WTC11 (cell line): ENCODE measurements around the gene CHST14. TPM values are rescaled to one million over a fixed set of nuclear protein-coding genes. Genes with fewer than 3 reads are reported as not detected.

Source experiments
- ATAC-seq: fragments of 200-7000 bp; cut with Tn5 transposase; 2 replicates; pipeline ENCODE4 v1.10.0; 2021; ENCODE audit warnings: mild to moderate bottlenecking, moderate library complexity
- CTCF ChIA-PET: fragments of 300-600 bp; sonication (Branson Sonifier 250); formaldehyde crosslinking; loops from one replicate; lab custom pipeline; 2021; ENCODE audit warnings: antibody characterized with exemption; lab: Charles Lee
- POLR2A ChIA-PET: fragments of 350-600 bp; sonication (Branson Sonifier 250); formaldehyde crosslinking; loops from one replicate; lab custom pipeline; 2021; ENCODE audit warnings: antibody characterized with exemption; lab: Charles Lee
- DNase-seq: peaks from one replicate; pipeline ENCODE4 v3.0.0; 2021; ENCODE audit warnings: low spot score
- H3K27ac Mint-ChIP-seq: 2 replicates; pipeline ENCODE4 v1.8.0; 2021; ENCODE audit warnings: mixed read lengths
- H3K27me3 Mint-ChIP-seq: 2 replicates; pipeline ENCODE4 v1.8.0; 2021; ENCODE audit warnings: low read depth, mild to moderate bottlenecking, moderate library complexity, mixed read lengths
- H3K36me3 Mint-ChIP-seq: 2 replicates; pipeline ENCODE4 v1.8.0; 2021; ENCODE audit warnings: mixed read lengths
- H3K4me1 Mint-ChIP-seq: 2 replicates; pipeline ENCODE4 v1.8.0; 2022; ENCODE audit warnings: mixed read lengths
- H3K4me3 Mint-ChIP-seq: 2 replicates; pipeline ENCODE4 v1.8.0; 2021; ENCODE audit warnings: mild to moderate bottlenecking, moderate library complexity, mixed read lengths
- H3K9me3 Mint-ChIP-seq: 2 replicates; pipeline ENCODE4 v1.8.0; 2021; ENCODE audit warnings: mixed read lengths
- ATF3 ChIP-seq: sonication (generic); formaldehyde crosslinking; conservative IDR thresholded peaks from 2 replicates; pipeline ENCODE4 v1.8.1; 2022; ENCODE audit warnings: mild to moderate bottlenecking, missing genetic modification reagents
- ELF4 ChIP-seq: sonication (generic); formaldehyde crosslinking; IDR thresholded peaks from 2 replicates; pipeline ENCODE4 v1.8.1; 2022; ENCODE audit warnings: low read depth, mild to moderate bottlenecking, moderate library complexity, missing genetic modification reagents
- ERG ChIP-seq: fragments of 250-450 bp; sonication (Bioruptor Pico); IDR thresholded peaks from 2 replicates; pipeline ENCODE4 v1.8.0; 2021; ENCODE audit warnings: mild to moderate bottlenecking
- FOXP1 ChIP-seq: sonication (generic); formaldehyde crosslinking; IDR thresholded peaks from 2 replicates; pipeline ENCODE4 v1.8.0; 2022; ENCODE audit warnings: missing genetic modification reagents, mild to moderate bottlenecking, moderate library complexity, borderline replicate concordance
- GABPB1 ChIP-seq: sonication (generic); formaldehyde crosslinking; IDR thresholded peaks from 2 replicates; pipeline ENCODE4 v1.8.1; 2023; ENCODE audit warnings: mild to moderate bottlenecking, missing genetic modification reagents
- GTF2I ChIP-seq: fragments of 250-450 bp; sonication (Bioruptor Pico); conservative IDR thresholded peaks from 2 replicates; pipeline ENCODE4 v1.4.0; 2021; ENCODE audit warnings: mild to moderate bottlenecking
- HMGA2 ChIP-seq: fragments of 250-450 bp; sonication (Bioruptor Pico); IDR thresholded peaks from 2 replicates; pipeline ENCODE4 v1.4.0; 2021; ENCODE audit warnings: mild to moderate bottlenecking, moderate library complexity
- NR1H2 ChIP-seq: sonication (generic); formaldehyde crosslinking; IDR thresholded peaks from 2 replicates; pipeline ENCODE4 v1.9.0; 2021; ENCODE audit warnings: mild to moderate bottlenecking, moderate library complexity, missing genetic modification reagents
- OVOL2 ChIP-seq: fragments of 250-450 bp; sonication (Bioruptor Pico); IDR thresholded peaks from 2 replicates; pipeline ENCODE4 v1.9.0; 2021; ENCODE audit warnings: mild to moderate bottlenecking, borderline replicate concordance
- PRDM15 ChIP-seq: sonication (generic); formaldehyde crosslinking; IDR thresholded peaks from 2 replicates; pipeline ENCODE4 v1.8.0; 2022; ENCODE audit warnings: missing genetic modification reagents
- RELA ChIP-seq: sonication (generic); formaldehyde crosslinking; IDR thresholded peaks from 2 replicates; pipeline ENCODE4 v1.8.1; 2022; ENCODE audit warnings: missing genetic modification reagents, mild to moderate bottlenecking, borderline replicate concordance
- ZNF121 ChIP-seq: sonication (generic); formaldehyde crosslinking; IDR thresholded peaks from 2 replicates; pipeline ENCODE4 v1.8.0; 2023; ENCODE audit warnings: missing genetic modification reagents
- ZNF671 ChIP-seq: fragments of 250-450 bp; sonication (Bioruptor Pico); IDR thresholded peaks from 2 replicates; pipeline ENCODE4 v1.8.0; 2021; ENCODE audit warnings: mild to moderate bottlenecking
- total RNA-seq: library from RNA; stranded (reverse); gene quantifications from 3 replicates; pipeline ENCODE4 v1.2.3, GENCODE V29; 2021
- TF ChIP-seq, protein P1 (sequence below): sonication (generic); formaldehyde crosslinking; IDR thresholded peaks from 2 replicates; pipeline ENCODE4 v1.8.1; 2022; ENCODE audit warnings: low read depth, mild to moderate bottlenecking, moderate library complexity, missing genetic modification reagents, borderline replicate concordance
- TF ChIP-seq, protein P2 (sequence below): fragments of 250-450 bp; sonication (Bioruptor Pico); IDR thresholded peaks from 2 replicates; pipeline ENCODE4 v2.1.2; 2022; ENCODE audit warnings: mild to moderate bottlenecking, moderate library complexity
- TF ChIP-seq, protein P3 (sequence below): sonication (generic); formaldehyde crosslinking; IDR thresholded peaks from 2 replicates; pipeline ENCODE4 v1.8.0; 2022; ENCODE audit warnings: mild to moderate bottlenecking, missing genetic modification reagents
- TF ChIP-seq, protein P4 (sequence below): sonication (generic); formaldehyde crosslinking; IDR thresholded peaks from 2 replicates; pipeline ENCODE4 v1.8.1; 2023; ENCODE audit warnings: mild to moderate bottlenecking, missing genetic modification reagents
- TF ChIP-seq, protein P5 (sequence below): sonication (generic); formaldehyde crosslinking; IDR thresholded peaks from 2 replicates; pipeline ENCODE4 v1.8.1; 2023; ENCODE audit warnings: mild to moderate bottlenecking, missing genetic modification reagents

CHST14 gene
- total RNA-seq, 1 experiment from 2014 or later: 21.3 TPM

GRCh38 chr15:40463886-40464545, 6.8 kb upstream of the CHST14 start:
- Mint-ChIP-seq H3K9me3 (no peaks in the 10 kb centered on the region), H3K27ac (no peak overlapping the region), H3K36me3 (peaks cover 39% of the 10 kb centered on the region), H3K27me3 (no peaks in the 10 kb centered on the region), H3K4me3 (no peak overlapping the region), H3K4me1 (no peaks in the 10 kb centered on the region)
- no peak for ATAC-seq
- ChIA-PET POLR2A (no interaction called here), CTCF (no interaction called here)
- TF ChIP-seq NR1H2 (CRISPR knock-in tag): 0 out of 2 replicates have a peak, but pooled peaks have one; percentile 20
- no peak for TF ChIP-seq PRDM15
- no peak for TF ChIP-seq RELA (CRISPR knock-in tag)
- no peak for DNase-seq

DNA sequence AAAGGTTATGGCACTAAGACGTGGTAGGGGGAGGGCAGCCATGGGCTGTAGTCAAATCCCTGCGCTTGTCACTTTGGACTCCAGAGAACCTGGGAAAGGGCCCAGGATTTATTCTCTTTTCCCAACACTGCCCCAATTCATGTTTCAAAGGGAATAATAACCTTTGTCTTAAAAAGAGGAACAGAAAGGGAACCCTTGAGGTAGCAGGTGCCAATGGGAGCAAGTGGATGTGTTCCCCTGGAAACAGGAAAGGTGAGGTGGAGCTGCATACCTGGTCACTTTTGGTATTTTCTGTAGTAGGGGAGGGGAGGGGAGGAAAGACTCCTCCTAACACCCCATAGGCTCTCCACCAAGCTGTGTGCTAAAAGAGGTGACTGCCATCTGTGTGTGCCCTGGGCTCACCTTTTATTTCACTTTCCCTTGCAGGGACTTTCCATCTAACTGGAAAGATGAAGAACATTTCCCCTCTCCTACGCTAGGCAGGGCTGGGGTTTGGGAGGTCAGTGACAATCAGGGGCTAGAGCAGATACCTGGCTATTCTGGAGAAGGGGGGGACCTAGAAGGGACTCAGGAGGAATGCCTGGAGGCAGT, 6.1 kb upstream of the CHST14 start:
- H3K27ac Mint-ChIP-seq: no peak overlapping the region
- H3K4me3 Mint-ChIP-seq: no peak overlapping the region
- ATAC-seq (no peak), DNase-seq (no peak)
- peaks cover 35% of the 10 kb centered on the region for H3K36me3 Mint-ChIP-seq
- TF ChIP-seq ZNF671 (CRISPR knock-in tag): no peak
- no peak for TF ChIP-seq RELA (CRISPR knock-in tag)
- TF ChIP-seq, protein P1, sequence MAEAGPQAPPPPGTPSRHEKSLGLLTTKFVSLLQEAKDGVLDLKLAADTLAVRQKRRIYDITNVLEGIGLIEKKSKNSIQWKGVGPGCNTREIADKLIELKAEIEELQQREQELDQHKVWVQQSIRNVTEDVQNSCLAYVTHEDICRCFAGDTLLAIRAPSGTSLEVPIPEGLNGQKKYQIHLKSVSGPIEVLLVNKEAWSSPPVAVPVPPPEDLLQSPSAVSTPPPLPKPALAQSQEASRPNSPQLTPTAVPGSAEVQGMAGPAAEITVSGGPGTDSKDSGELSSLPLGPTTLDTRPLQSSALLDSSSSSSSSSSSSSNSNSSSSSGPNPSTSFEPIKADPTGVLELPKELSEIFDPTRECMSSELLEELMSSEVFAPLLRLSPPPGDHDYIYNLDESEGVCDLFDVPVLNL (CRISPR knock-in tag): no peak
- TF ChIP-seq ERG (CRISPR knock-in tag): no peak
- TF ChIP-seq, protein P2, sequence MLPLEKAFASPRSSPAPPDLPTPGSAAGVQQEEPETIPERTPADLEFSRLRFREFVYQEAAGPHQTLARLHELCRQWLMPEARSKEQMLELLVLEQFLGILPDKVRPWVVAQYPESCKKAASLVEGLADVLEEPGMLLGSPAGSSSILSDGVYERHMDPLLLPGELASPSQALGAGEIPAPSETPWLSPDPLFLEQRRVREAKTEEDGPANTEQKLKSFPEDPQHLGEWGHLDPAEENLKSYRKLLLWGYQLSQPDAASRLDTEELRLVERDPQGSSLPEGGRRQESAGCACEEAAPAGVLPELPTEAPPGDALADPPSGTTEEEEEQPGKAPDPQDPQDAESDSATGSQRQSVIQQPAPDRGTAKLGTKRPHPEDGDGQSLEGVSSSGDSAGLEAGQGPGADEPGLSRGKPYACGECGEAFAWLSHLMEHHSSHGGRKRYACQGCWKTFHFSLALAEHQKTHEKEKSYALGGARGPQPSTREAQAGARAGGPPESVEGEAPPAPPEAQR (CRISPR knock-in tag): no peak
- no peak for TF ChIP-seq ATF3 (CRISPR knock-in tag)
- TF ChIP-seq OVOL2: no peak
- CTCF ChIA-PET: no interaction called here
- no peaks in the 10 kb centered on the region for H3K9me3 Mint-ChIP-seq
- POLR2A ChIA-PET: no interaction called here
- H3K4me1 Mint-ChIP-seq: peaks cover 1% of the 10 kb centered on the region
- no peaks in the 10 kb centered on the region for H3K27me3 Mint-ChIP-seq

DNA sequence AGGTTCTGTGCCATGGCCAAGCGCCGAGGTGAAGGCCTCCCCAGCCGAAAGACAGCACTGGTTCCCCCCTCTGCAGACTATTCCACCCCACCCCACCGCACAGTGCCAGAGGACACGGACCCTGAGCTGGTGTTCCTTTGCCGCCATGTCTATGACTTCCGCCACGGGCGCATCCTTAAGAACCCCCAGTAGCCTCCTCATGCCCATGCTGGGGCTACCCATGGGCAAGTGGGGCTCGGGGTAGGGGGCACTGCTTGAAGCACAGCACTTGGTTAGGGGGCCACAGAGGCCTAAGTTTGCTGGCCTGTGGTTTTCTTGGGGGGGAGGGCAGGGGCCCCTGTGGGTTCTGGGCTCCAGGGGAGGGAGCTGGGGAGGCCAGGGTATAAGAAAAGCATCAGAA, 4.8 kb upstream of the CHST14 start:
- POLR2A ChIA-PET: no interaction called here
- no peaks in the 10 kb centered on the region for H3K27me3 Mint-ChIP-seq
- no peaks in the 10 kb centered on the region for H3K9me3 Mint-ChIP-seq
- DNase-seq (no peak), ATAC-seq (no peak)
- peaks cover 34% of the 10 kb centered on the region for H3K36me3 Mint-ChIP-seq
- CTCF ChIA-PET: no interaction called here
- H3K4me3 Mint-ChIP-seq: no peak overlapping the region
- H3K27ac Mint-ChIP-seq: no peak overlapping the region
- H3K4me1 Mint-ChIP-seq: peaks cover 7% of the 10 kb centered on the region
- TF ChIP-seq HMGA2 (CRISPR knock-in tag) (no peak), GABPB1 (CRISPR knock-in tag) (no peak), ZNF671 (CRISPR knock-in tag) (no peak), ZNF121 (no peak), FOXP1 (CRISPR knock-in tag) (no peak), ELF4 (CRISPR knock-in tag) (no peak), GTF2I (CRISPR knock-in tag) (no peak)
- TF ChIP-seq, protein P3, sequence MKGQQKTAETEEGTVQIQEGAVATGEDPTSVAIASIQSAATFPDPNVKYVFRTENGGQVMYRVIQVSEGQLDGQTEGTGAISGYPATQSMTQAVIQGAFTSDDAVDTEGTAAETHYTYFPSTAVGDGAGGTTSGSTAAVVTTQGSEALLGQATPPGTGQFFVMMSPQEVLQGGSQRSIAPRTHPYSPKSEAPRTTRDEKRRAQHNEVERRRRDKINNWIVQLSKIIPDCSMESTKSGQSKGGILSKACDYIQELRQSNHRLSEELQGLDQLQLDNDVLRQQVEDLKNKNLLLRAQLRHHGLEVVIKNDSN (CRISPR knock-in tag): no peak
- TF ChIP-seq, protein P4, sequence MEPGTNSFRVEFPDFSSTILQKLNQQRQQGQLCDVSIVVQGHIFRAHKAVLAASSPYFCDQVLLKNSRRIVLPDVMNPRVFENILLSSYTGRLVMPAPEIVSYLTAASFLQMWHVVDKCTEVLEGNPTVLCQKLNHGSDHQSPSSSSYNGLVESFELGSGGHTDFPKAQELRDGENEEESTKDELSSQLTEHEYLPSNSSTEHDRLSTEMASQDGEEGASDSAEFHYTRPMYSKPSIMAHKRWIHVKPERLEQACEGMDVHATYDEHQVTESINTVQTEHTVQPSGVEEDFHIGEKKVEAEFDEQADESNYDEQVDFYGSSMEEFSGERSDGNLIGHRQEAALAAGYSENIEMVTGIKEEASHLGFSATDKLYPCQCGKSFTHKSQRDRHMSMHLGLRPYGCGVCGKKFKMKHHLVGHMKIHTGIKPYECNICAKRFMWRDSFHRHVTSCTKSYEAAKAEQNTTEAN: no peak
- TF ChIP-seq, protein P5, sequence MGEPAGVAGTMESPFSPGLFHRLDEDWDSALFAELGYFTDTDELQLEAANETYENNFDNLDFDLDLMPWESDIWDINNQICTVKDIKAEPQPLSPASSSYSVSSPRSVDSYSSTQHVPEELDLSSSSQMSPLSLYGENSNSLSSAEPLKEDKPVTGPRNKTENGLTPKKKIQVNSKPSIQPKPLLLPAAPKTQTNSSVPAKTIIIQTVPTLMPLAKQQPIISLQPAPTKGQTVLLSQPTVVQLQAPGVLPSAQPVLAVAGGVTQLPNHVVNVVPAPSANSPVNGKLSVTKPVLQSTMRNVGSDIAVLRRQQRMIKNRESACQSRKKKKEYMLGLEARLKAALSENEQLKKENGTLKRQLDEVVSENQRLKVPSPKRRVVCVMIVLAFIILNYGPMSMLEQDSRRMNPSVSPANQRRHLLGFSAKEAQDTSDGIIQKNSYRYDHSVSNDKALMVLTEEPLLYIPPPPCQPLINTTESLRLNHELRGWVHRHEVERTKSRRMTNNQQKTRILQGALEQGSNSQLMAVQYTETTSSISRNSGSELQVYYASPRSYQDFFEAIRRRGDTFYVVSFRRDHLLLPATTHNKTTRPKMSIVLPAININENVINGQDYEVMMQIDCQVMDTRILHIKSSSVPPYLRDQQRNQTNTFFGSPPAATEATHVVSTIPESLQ (CRISPR knock-in tag): no peak
